WTC11 (cell line): Measurements from ENCODE around the gene CABLES1. TPM values are rescaled to one million over a fixed set of nuclear protein-coding genes. Genes with fewer than 3 reads are reported as not detected.

ENCODE experiments used
- ATAC-seq: fragments of 200-7000 bp; cut with Tn5 transposase; 2 replicates; pipeline ENCODE4 v1.10.0; 2021; ENCODE audit warnings: mild to moderate bottlenecking, moderate library complexity
- CTCF ChIA-PET: fragments of 300-600 bp; sonication (Branson Sonifier 250); formaldehyde crosslinking; loops from one replicate; lab custom pipeline; 2021; ENCODE audit warnings: antibody characterized with exemption; lab: Charles Lee
- POLR2A ChIA-PET: fragments of 350-600 bp; sonication (Branson Sonifier 250); formaldehyde crosslinking; loops from one replicate; lab custom pipeline; 2021; ENCODE audit warnings: antibody characterized with exemption; lab: Charles Lee
- DNase-seq: peaks from one replicate; pipeline ENCODE4 v3.0.0; 2021; ENCODE audit warnings: low spot score
- H3K27ac Mint-ChIP-seq: 2 replicates; pipeline ENCODE4 v1.8.0; 2021; ENCODE audit warnings: mixed read lengths
- H3K27me3 Mint-ChIP-seq: 2 replicates; pipeline ENCODE4 v1.8.0; 2021; ENCODE audit warnings: low read depth, mild to moderate bottlenecking, moderate library complexity, mixed read lengths
- H3K36me3 Mint-ChIP-seq: 2 replicates; pipeline ENCODE4 v1.8.0; 2021; ENCODE audit warnings: mixed read lengths
- H3K4me1 Mint-ChIP-seq: 2 replicates; pipeline ENCODE4 v1.8.0; 2022; ENCODE audit warnings: mixed read lengths
- H3K4me3 Mint-ChIP-seq: 2 replicates; pipeline ENCODE4 v1.8.0; 2021; ENCODE audit warnings: mild to moderate bottlenecking, moderate library complexity, mixed read lengths
- H3K9me3 Mint-ChIP-seq: 2 replicates; pipeline ENCODE4 v1.8.0; 2021; ENCODE audit warnings: mixed read lengths
- ATF6 ChIP-seq: sonication (generic); formaldehyde crosslinking; IDR thresholded peaks from 2 replicates; pipeline ENCODE4 v1.8.1; 2023; ENCODE audit warnings: mild to moderate bottlenecking, missing genetic modification reagents
- CTCF ChIP-seq: fragments of 200-600 bp; IDR thresholded peaks from 2 replicates; pipeline ENCODE4 v1.8.0; 2022; ENCODE audit warnings: antibody characterized with exemption
- E2F5 ChIP-seq: sonication (generic); formaldehyde crosslinking; IDR thresholded peaks from 2 replicates; pipeline ENCODE4 v1.8.1; 2022; ENCODE audit warnings: mild to moderate bottlenecking, moderate library complexity, missing genetic modification reagents
- GRHL2 ChIP-seq: fragments of 250-450 bp; sonication (Bioruptor Pico); IDR thresholded peaks from 2 replicates; pipeline ENCODE4 v1.8.0; 2022; ENCODE audit warnings: mild to moderate bottlenecking, moderate library complexity; ENCODE audit not compliant: insufficient replicate concordance, severe bottlenecking
- IRF2 ChIP-seq: sonication (generic); formaldehyde crosslinking; IDR thresholded peaks from 2 replicates; pipeline ENCODE4 v1.8.0; 2022; ENCODE audit warnings: low read depth, missing genetic modification reagents, borderline replicate concordance
- JAZF1 ChIP-seq: fragments of 250-450 bp; sonication (Bioruptor Pico); IDR thresholded peaks from 2 replicates; pipeline ENCODE4 v1.9.0; 2021; ENCODE audit warnings: moderate library complexity, mild to moderate bottlenecking, inconsistent platforms
- MAX ChIP-seq: sonication (generic); formaldehyde crosslinking; IDR thresholded peaks from 2 replicates; pipeline ENCODE4 v1.8.0; 2022; ENCODE audit warnings: mild to moderate bottlenecking, missing genetic modification reagents
- NFATC4 ChIP-seq: fragments of 250-450 bp; sonication (Bioruptor Pico); IDR thresholded peaks from 2 replicates; pipeline ENCODE4 v1.9.0; 2021; ENCODE audit warnings: mild to moderate bottlenecking
- NR1H2 ChIP-seq: sonication (generic); formaldehyde crosslinking; IDR thresholded peaks from 2 replicates; pipeline ENCODE4 v1.9.0; 2021; ENCODE audit warnings: mild to moderate bottlenecking, moderate library complexity, missing genetic modification reagents
- NR3C1 ChIP-seq: sonication (generic); formaldehyde crosslinking; conservative IDR thresholded peaks from 2 replicates; pipeline ENCODE4 v1.8.1; 2023; ENCODE audit warnings: low read depth, mild to moderate bottlenecking, missing genetic modification reagents
- USF1 ChIP-seq: sonication (generic); formaldehyde crosslinking; IDR thresholded peaks from 2 replicates; pipeline ENCODE4 v1.8.0; 2022; ENCODE audit warnings: mild to moderate bottlenecking, missing genetic modification reagents
- ZMAT4 ChIP-seq: fragments of 250-450 bp; sonication (Bioruptor Pico); IDR thresholded peaks from 2 replicates; pipeline ENCODE4 v1.9.0; 2021; ENCODE audit warnings: mild to moderate bottlenecking
- ZNF263 ChIP-seq: sonication (generic); formaldehyde crosslinking; IDR thresholded peaks from 2 replicates; pipeline ENCODE4 v1.8.1; 2022; ENCODE audit warnings: low read depth, mild to moderate bottlenecking, moderate library complexity, missing genetic modification reagents
- ZNF416 ChIP-seq: fragments of 250-450 bp; sonication (Bioruptor Pico); IDR thresholded peaks from 2 replicates; pipeline ENCODE4 v1.9.0; 2021; ENCODE audit warnings: mild to moderate bottlenecking, inconsistent platforms
- ZNF425 ChIP-seq: fragments of 250-450 bp; sonication (Bioruptor Pico); conservative IDR thresholded peaks from 2 replicates; pipeline ENCODE4 v1.9.0; 2021; ENCODE audit warnings: mild to moderate bottlenecking
- total RNA-seq: library from RNA; stranded (reverse); gene quantifications from 3 replicates; pipeline ENCODE4 v1.2.3, GENCODE V29; 2021

Gene CABLES1
- total RNA-seq, 1 experiment from 2014 or later, result 17.0 TPM

GRCh38 chr18:23208600-23208999, 73.3 kb downstream of the CABLES1 start:
- Mint-ChIP-seq H3K4me3 (no peak overlapping the region), H3K4me1 (peaks cover 4% of the 10 kb centered on the region; the same call in 1 of the 2 replicates), H3K27ac (no peak overlapping the region), H3K9me3 (peaks cover 11% of the 10 kb centered on the region), H3K27me3 (no peaks in the 10 kb centered on the region), H3K36me3 (peaks cover 38% of the 10 kb centered on the region)
- ATAC-seq, result no peak
- ChIA-PET CTCF (interaction anchor here (0.7 to 3.8 kb wide), 8 partner anchors 11 to 178 kb away, joined by 3 to 76 read pairs (median 11); partner anchors contain the start of gene CABLES1), POLR2A (no interaction called here)
- no peak for DNase-seq
- TF ChIP-seq NR3C1 (CRISPR knock-in tag) (no peak), IRF2 (CRISPR knock-in tag) (no peak)

GRCh38 chr18:23209031-23209430, 73.7 kb downstream of the CABLES1 start:
- DNase-seq, result no peak
- H3K36me3 Mint-ChIP-seq, result peaks cover 36% of the 10 kb centered on the region

More at GRCh38 chr18:23209031-23209430, 73.7 kb downstream of the CABLES1 start:
- Mint-ChIP-seq H3K27ac (no peak overlapping the region), H3K4me1 (peaks cover 4% of the 10 kb centered on the region; the same call in 1 of the 2 replicates), H3K27me3 (no peaks in the 10 kb centered on the region), H3K4me3 (no peak overlapping the region), H3K9me3 (peaks cover 11% of the 10 kb centered on the region)
- ChIA-PET CTCF (interaction anchor here (0.5 to 3.8 kb wide), 3 partner anchors 15 to 179 kb away, joined by 4 to 76 read pairs (median 20); partner anchors contain the start of gene CABLES1), POLR2A (no interaction called here)
- ATAC-seq, result no peak
- TF ChIP-seq ZMAT4 (CRISPR knock-in tag), result no peak
- TF ChIP-seq ZNF263 (CRISPR knock-in tag), result no peak
- no peak for TF ChIP-seq E2F5
- TF ChIP-seq CTCF, result no peak
- no peak for TF ChIP-seq ZNF416 (CRISPR knock-in tag)
- no peak for TF ChIP-seq ZNF425 (CRISPR knock-in tag)
- TF ChIP-seq NFATC4 (CRISPR knock-in tag), result no peak
- no peak for TF ChIP-seq ATF6 (CRISPR knock-in tag)
- TF ChIP-seq MAX, result no peak
- no peak for TF ChIP-seq NR1H2 (CRISPR knock-in tag)
- TF ChIP-seq GRHL2, result no peak
- TF ChIP-seq JAZF1 (CRISPR knock-in tag), result no peak
- no peak for TF ChIP-seq USF1 (CRISPR knock-in tag)
